Liver (tissue), 9 donors: Measurements from ENCODE around the gene DIO3. TPM values are rescaled to one million over a fixed set of nuclear protein-coding genes. Genes with fewer than 3 reads are reported as not detected.

ENCODE experiments used
- DNase-seq: peaks from one replicate; pipeline ENCODE4 v3.0.0-alpha.2; 2017; ENCODE audit warnings: low spot score
- H3K27ac ChIP-seq, 2 donors: one replicate each; pipeline ENCODE4 v1.7.0; 2013; ENCODE audit warnings: inconsistent platforms in 2 of 2, low read length in 2 of 2, control low read depth in 1 of 2, low read depth in 1 of 2, mild to moderate bottlenecking in 1 of 2
- H3K27me3 ChIP-seq, 4 donors: one replicate each; pipeline versions ENCODE4 v1.6.1 to v1.7.0; 2013; ENCODE audit warnings: low read length in 3 of 4, inconsistent platforms in 1 of 4, mild to moderate bottlenecking in 1 of 4, moderate library complexity in 1 of 4; ENCODE audit not compliant: control insufficient read depth in 4 of 4, insufficient read depth in 4 of 4
- H3K36me3 ChIP-seq, 4 donors: one replicate each; pipeline versions ENCODE4 v1.6.1 to v1.7.0; 2013; ENCODE audit warnings: low read length in 3 of 4, mild to moderate bottlenecking in 3 of 4, low read depth in 1 of 4, moderate library complexity in 1 of 4; ENCODE audit not compliant: control insufficient read depth in 4 of 4, insufficient read depth in 3 of 4
- H3K4me1 ChIP-seq, 4 donors: one replicate each; pipeline versions ENCODE4 v1.6.1 to v1.7.0; 2013; ENCODE audit warnings: low read length in 3 of 4, mild to moderate bottlenecking in 3 of 4, moderate library complexity in 1 of 4; ENCODE audit not compliant: control insufficient read depth in 4 of 4, insufficient read depth in 4 of 4
- H3K4me3 ChIP-seq, 3 donors: one replicate each; pipeline versions ENCODE4 v1.6.1 to v1.7.0; 2013; ENCODE audit warnings: low read length in 3 of 3, control low read depth in 1 of 3, low read depth in 1 of 3, mild to moderate bottlenecking in 1 of 3
- H3K9ac ChIP-seq, 2 donors: one replicate each; pipeline ENCODE4 v1.7.0; 2013; ENCODE audit warnings: low read length in 2 of 2, mild to moderate bottlenecking in 2 of 2, moderate library complexity in 2 of 2, control low read depth in 1 of 2, low read depth in 1 of 2
- H3K9me3 ChIP-seq, 4 donors: one replicate each; pipeline versions ENCODE4 v1.6.1 to v1.7.0; 2013; ENCODE audit warnings: low read length in 3 of 4; ENCODE audit not compliant: control insufficient read depth in 4 of 4
- CTCF ChIP-seq: fragments of 150-350 bp; IDR thresholded peaks from 2 replicates; pipeline ENCODE4 v1.5.1; 2017; ENCODE audit warnings: improper control_type of control experiment, low read depth, low read length; ENCODE audit not compliant: missing input control
- EGR1 ChIP-seq, 2 donors: IDR thresholded peaks; 2 replicates each; pipeline ENCODE4 v1.6.1; 2016 to 2018; ENCODE audit warnings: antibody characterized with exemption in 2 of 2, low read depth in 2 of 2
- FOXA1 ChIP-seq: IDR thresholded peaks from 2 replicates; pipeline ENCODE4 v1.6.1; 2016; ENCODE audit warnings: antibody characterized with exemption
- FOXA2 ChIP-seq: IDR thresholded peaks from 2 replicates; pipeline ENCODE4 v1.6.1; 2016; ENCODE audit warnings: antibody characterized with exemption
- GABPA ChIP-seq, 2 donors: IDR thresholded peaks in 1 of 2; conservative IDR thresholded peaks in 1 of 2; 2 replicates each; pipeline ENCODE4 v1.6.1; 2016; ENCODE audit warnings: antibody characterized with exemption in 2 of 2, mild to moderate bottlenecking in 1 of 2, moderate library complexity in 1 of 2
- HNF4A ChIP-seq, 2 donors: conservative IDR thresholded peaks; 2 replicates each; pipeline ENCODE4 v1.6.1; 2016; ENCODE audit warnings: antibody characterized with exemption in 2 of 2, mild to moderate bottlenecking in 2 of 2
- HNF4G ChIP-seq: IDR thresholded peaks from 2 replicates; pipeline ENCODE4 v1.6.1; 2016; ENCODE audit warnings: antibody characterized with exemption
- JUND ChIP-seq, 2 donors: IDR thresholded peaks; 2 replicates each; pipeline ENCODE4 v1.6.1; 2016; ENCODE audit warnings: antibody characterized with exemption in 2 of 2
- NR2F2 ChIP-seq: IDR thresholded peaks from 2 replicates; pipeline ENCODE4 v1.6.1; 2016; ENCODE audit warnings: antibody characterized with exemption
- RAD21 ChIP-seq, 2 donors: IDR thresholded peaks; 2 replicates each; pipeline ENCODE4 v1.6.1; 2016; ENCODE audit warnings: antibody characterized with exemption in 2 of 2, mild to moderate bottlenecking in 2 of 2
- REST ChIP-seq: IDR thresholded peaks from 2 replicates; pipeline ENCODE4 v1.6.1; 2016; ENCODE audit warnings: antibody characterized with exemption, mild to moderate bottlenecking
- RXRA ChIP-seq, 2 donors: IDR thresholded peaks; 2 replicates each; pipeline ENCODE4 v1.6.1; 2017 to 2018; ENCODE audit warnings: antibody characterized with exemption in 2 of 2, mild to moderate bottlenecking in 1 of 2
- TAF1 ChIP-seq: conservative IDR thresholded peaks from 2 replicates; pipeline ENCODE4 v1.6.1; 2016; ENCODE audit warnings: antibody characterized with exemption, mild to moderate bottlenecking
- YY1 ChIP-seq: IDR thresholded peaks from 2 replicates; pipeline ENCODE4 v1.6.1; 2016; ENCODE audit warnings: antibody characterized with exemption, mild to moderate bottlenecking
- WGBS: extraction: QIAGEN DNeasy Blood & Tissue Kit; methylation state at CpG from one replicate; pipeline ENCODE4 v1.1.7; 2013; 5-methylcytosine and 5-hydroxymethylcytosine counted together
- polyA plus RNA-seq, 2 donors: library from polyadenylated mRNA; stranded (reverse) in 1 of 2; unstranded in 1 of 2; fragments of 200-250 nt in 1 of 2; fragments of >200 nt in 1 of 2; fragmentation: Nextera tagmentation in 1 of 2; extraction: Ambion mirVana in 1 of 2; gene quantifications; one replicate each; pipeline versions ENCODE4 v1.2.1 to v1.2.3, GENCODE V29; 2013 to 2015
- total RNA-seq, 2 donors: library from RNA; depleted of rRNA; stranded (reverse); fragments of >200 nt; gene quantifications; one replicate each; pipeline ENCODE4 v1.2.3, GENCODE V29; 2014
- TF ChIP-seq, protein P1 (sequence below): IDR thresholded peaks from 2 replicates; pipeline ENCODE4 v1.6.1; 2016; ENCODE audit warnings: antibody characterized with exemption
- TF ChIP-seq, protein P2 (sequence below): IDR thresholded peaks from 2 replicates; pipeline ENCODE4 v1.6.1; 2016; ENCODE audit warnings: antibody characterized with exemption
- donor health status: healthy.
- donor health status: healthy.
- donor health status: healthy.
- donor health status: healthy.
- donor health status: healthy.

The DIO3 gene
- total and polyA plus RNA-seq, 4 donors: 0.17 to 9.3 (median 0.51) TPM; not detected in 1

- no peaks in the 10 kb centered on the region for H3K36me3 ChIP-seq
- 90% methylated on average over 10 of the region's 10 CpGs for WGBS
- no peak for DNase-seq
- H3K9me3 ChIP-seq: no peaks in the 10 kb centered on the region
- TF ChIP-seq FOXA1: no peak
- TF ChIP-seq GABPA (IDR thresholded peaks at IDR 0.05 in 1 of 2, conservative IDR thresholded peaks at IDR 0.05 in 1 of 2): no peak
- TF ChIP-seq CTCF: no peak
- no peak for TF ChIP-seq HNF4A (conservative IDR thresholded peaks at IDR 0.05)
- TF ChIP-seq REST: no peak
- TF ChIP-seq HNF4G: no peak
- TF ChIP-seq FOXA2: no peak
- TF ChIP-seq EGR1 (IDR thresholded peaks at IDR 0.05; ENCODE audit: low read depth in 2 of 2): no peak
- TF ChIP-seq RAD21 (IDR thresholded peaks at IDR 0.05): no peak
- TF ChIP-seq JUND (IDR thresholded peaks at IDR 0.05): no peak
- TF ChIP-seq, protein P1, sequence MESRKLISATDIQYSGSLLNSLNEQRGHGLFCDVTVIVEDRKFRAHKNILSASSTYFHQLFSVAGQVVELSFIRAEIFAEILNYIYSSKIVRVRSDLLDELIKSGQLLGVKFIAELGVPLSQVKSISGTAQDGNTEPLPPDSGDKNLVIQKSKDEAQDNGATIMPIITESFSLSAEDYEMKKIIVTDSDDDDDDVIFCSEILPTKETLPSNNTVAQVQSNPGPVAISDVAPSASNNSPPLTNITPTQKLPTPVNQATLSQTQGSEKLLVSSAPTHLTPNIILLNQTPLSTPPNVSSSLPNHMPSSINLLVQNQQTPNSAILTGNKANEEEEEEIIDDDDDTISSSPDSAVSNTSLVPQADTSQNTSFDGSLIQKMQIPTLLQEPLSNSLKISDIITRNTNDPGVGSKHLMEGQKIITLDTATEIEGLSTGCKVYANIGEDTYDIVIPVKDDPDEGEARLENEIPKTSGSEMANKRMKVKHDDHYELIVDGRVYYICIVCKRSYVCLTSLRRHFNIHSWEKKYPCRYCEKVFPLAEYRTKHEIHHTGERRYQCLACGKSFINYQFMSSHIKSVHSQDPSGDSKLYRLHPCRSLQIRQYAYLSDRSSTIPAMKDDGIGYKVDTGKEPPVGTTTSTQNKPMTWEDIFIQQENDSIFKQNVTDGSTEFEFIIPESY: no peak
- H3K27me3 ChIP-seq: peaks cover 0 to 7% (median 0%) of the 10 kb centered on the region in 4 donors
- no peak overlapping the region for H3K27ac ChIP-seq
- no peaks in the 10 kb centered on the region for H3K4me1 ChIP-seq
- no peak overlapping the region for H3K4me3 ChIP-seq
- no peak overlapping the region for H3K9ac ChIP-seq
Measured at GRCh38 chr14:101577221-101577909, 16.1 kb downstream of the DIO3 start.

DNA sequence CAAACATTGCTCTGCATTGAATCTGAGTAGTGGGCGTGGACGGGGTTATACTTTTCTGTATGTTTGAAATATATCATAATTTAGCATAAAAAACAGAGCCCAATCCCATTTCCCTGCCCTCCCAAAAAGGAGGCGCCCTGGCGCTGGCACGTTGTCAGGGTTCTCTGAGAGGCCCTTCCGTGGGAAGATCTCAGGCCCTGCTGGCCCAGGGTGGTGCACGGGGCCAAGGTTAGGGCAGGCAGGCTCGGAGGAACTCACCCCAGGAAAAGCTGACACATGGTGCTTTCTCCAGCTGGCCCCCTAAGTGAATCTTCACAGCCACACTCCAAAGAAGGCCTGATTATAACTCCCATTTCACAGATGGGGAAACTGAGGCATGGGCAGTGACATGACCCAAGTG is 17.2 kb downstream of the DIO3 start:
- 69% methylated on average over 8 of the region's 8 CpGs for whole genome bisulfite sequencing
- Histone ChIP-seq H3K27ac (no peak overlapping the region), H3K4me1 (no peaks in the 10 kb centered on the region), H3K36me3 (no peaks in the 10 kb centered on the region), H3K9ac (no peak overlapping the region), H3K4me3 (no peak overlapping the region), H3K27me3 (peaks cover 0 to 7% (median 0%) of the 10 kb centered on the region in 4 donors), H3K9me3 (no peaks in the 10 kb centered on the region)
- DNase-seq: no peak
- TF ChIP-seq CTCF (no peak), JUND (IDR thresholded peaks at IDR 0.05) (no peak), GABPA (IDR thresholded peaks at IDR 0.05 in 1 of 2, conservative IDR thresholded peaks at IDR 0.05 in 1 of 2) (no peak), HNF4A (conservative IDR thresholded peaks at IDR 0.05) (no peak), RAD21 (IDR thresholded peaks at IDR 0.05) (no peak), HNF4G (no peak), TAF1 (no peak), FOXA2 (no peak), RXRA (IDR thresholded peaks at IDR 0.05) (no peak), YY1 (no peak), NR2F2 (no peak)
- TF ChIP-seq, protein P1: no peak
- TF ChIP-seq, protein P2, sequence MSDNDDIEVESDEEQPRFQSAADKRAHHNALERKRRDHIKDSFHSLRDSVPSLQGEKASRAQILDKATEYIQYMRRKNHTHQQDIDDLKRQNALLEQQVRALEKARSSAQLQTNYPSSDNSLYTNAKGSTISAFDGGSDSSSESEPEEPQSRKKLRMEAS: no peak
